Measurements from ENCODE around the gene PLCG1. TPM values are rescaled to one million over a fixed set of nuclear protein-coding genes. Genes with fewer than 3 reads are reported as not detected.

Gene PLCG1
- total RNA-seq, 2 donors from 2014 or later, result 185 to 255 TPM

DNA sequence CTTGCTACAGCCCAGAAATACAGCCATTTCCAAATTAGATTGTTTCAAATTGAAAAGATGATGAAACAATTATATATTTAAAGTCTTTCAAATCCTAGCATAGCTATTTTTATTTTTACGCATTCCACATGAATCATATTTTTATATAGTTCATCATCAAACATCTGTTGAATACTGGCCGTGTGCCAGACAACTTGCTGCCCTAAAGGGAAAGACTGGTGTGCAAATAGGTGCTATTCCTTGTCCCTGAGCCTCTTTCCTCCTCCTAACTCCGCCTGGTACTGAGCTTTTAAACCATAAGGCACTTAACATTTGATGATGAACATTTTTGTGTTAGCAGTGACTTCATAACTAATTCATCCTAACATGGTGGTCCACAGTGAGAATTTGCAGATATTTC is 18.7 kb upstream of the PLCG1 start:
- Histone ChIP-seq H3K27ac (no peak overlapping the region), H3K9me3 (no peaks in the 10 kb centered on the region), H3K4me3 (no peak overlapping the region), H3K36me3 (peaks cover 62% of the 10 kb centered on the region), H3K27me3 (replicated peaks; ENCODE audit: insufficient read depth) (no peaks in the 10 kb centered on the region), H3K4me1 (ENCODE audit: control insufficient read depth in 1 of 2, low read depth in 2 of 2) (no peaks in the 10 kb centered on the region)
- DNase-seq (ENCODE audit: low spot score) (no peak), ATAC-seq (ENCODE audit: insufficient number of reproducible peaks, low FRiP score, low read depth) (no peak)
- TF ChIP-seq, protein P1, sequence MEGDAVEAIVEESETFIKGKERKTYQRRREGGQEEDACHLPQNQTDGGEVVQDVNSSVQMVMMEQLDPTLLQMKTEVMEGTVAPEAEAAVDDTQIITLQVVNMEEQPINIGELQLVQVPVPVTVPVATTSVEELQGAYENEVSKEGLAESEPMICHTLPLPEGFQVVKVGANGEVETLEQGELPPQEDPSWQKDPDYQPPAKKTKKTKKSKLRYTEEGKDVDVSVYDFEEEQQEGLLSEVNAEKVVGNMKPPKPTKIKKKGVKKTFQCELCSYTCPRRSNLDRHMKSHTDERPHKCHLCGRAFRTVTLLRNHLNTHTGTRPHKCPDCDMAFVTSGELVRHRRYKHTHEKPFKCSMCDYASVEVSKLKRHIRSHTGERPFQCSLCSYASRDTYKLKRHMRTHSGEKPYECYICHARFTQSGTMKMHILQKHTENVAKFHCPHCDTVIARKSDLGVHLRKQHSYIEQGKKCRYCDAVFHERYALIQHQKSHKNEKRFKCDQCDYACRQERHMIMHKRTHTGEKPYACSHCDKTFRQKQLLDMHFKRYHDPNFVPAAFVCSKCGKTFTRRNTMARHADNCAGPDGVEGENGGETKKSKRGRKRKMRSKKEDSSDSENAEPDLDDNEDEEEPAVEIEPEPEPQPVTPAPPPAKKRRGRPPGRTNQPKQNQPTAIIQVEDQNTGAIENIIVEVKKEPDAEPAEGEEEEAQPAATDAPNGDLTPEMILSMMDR (IDR thresholded peaks at IDR 0.05), result no peak

DNA sequence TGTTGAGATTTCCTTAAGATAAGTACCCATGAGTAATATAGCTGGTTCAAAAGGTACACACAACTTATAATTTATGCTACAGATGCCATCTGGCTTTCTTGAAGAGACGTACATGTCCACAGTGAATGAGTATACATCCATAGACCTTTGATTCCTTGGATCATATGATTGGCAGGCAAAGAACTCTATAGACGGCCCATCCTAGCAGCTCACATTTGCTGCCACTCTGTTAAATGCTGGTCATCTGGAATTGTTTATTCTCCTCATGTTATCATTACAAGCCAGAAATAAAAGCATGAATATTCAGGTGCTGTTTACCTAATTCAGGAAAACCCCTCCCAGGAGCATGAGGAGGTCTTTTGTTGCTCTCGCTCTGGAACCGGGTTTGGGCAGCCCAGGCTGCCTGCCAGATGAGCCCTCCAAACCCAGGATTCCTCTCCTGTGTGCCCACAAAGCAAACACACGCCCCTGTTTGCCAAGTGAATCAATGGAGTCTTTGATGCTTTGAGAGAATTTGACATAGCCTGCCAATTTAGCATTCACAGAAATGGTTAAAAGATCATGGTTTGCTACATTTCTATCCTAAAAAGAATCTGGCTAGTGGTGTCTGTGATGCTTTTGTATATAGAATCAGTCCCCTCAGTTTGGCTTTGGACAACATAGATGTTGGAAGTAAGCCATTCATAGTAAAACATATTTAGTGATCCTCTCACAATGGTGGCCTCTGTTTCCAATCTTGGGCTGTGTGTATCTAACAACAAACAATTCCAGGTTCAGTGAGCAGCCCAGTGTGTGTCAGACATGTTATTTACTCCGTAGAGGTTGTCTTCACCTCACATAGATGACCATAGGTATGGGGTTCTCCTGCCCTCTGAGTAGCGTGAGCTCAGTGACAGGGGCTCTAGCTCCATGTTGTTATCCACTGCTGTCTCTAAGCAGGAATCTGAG is 17.5 kb upstream of the PLCG1 start:
- Histone ChIP-seq H3K36me3 (peaks cover 57% of the 10 kb centered on the region), H3K27me3 (replicated peaks; ENCODE audit: insufficient read depth) (no peaks in the 10 kb centered on the region), H3K9me3 (no peaks in the 10 kb centered on the region), H3K27ac (no peak overlapping the region), H3K4me1 (ENCODE audit: control insufficient read depth in 1 of 2, low read depth in 2 of 2) (no peaks in the 10 kb centered on the region), H3K4me3 (no peak overlapping the region)
- TF ChIP-seq, protein P1 (IDR thresholded peaks at IDR 0.05), result no peak
- no peak for ATAC-seq (ENCODE audit: insufficient number of reproducible peaks, low FRiP score, low read depth)
- DNase-seq (ENCODE audit: low spot score), result no peak

DNA sequence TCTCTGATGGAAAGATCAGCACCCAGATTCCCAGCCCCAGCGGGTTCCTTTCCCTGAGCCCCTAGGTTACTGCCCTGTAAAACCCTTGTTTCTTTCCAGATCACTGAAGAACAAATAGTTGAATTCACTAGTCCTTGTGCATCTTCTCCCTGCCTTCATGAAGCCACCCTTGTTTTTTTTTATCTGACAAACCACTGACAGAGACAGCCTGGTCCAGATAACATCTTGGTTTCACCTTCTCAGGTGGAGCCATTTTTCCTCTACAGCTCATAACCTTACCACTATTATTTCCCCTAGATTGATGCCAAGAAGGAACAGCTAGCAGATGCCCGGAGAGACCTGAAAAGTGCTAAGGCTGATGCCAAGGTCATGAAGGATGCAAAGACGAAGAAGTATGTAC is 15.9 kb upstream of the PLCG1 start:
- TF ChIP-seq, protein P1 (IDR thresholded peaks at IDR 0.05), result no peak
- Histone ChIP-seq H3K4me1 (ENCODE audit: control insufficient read depth in 1 of 2, low read depth in 2 of 2) (no peaks in the 10 kb centered on the region), H3K27me3 (replicated peaks; ENCODE audit: insufficient read depth) (no peaks in the 10 kb centered on the region), H3K9me3 (no peaks in the 10 kb centered on the region), H3K27ac (no peak overlapping the region), H3K36me3 (peaks cover 49% of the 10 kb centered on the region), H3K4me3 (no peak overlapping the region)
- DNase-seq (ENCODE audit: low spot score) (no peak), ATAC-seq (ENCODE audit: insufficient number of reproducible peaks, low FRiP score, low read depth) (no peak)

DNA sequence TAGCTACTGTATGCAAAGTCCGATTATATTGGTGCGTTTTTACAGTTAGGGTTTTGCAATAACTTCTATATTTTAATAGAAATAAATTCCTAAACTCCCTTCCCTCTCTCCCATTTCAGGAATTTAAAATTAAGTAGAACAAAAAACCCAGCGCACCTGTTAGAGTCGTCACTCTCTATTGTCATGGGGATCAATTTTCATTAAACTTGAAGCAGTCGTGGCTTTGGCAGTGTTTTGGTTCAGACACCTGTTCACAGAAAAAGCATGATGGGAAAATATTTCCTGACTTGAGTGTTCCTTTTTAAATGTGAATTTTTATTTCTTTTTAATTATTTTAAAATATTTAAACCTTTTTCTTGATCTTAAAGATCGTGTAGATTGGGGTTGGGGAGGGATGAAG is 13.7 kb upstream of the PLCG1 start:
- DNase-seq (ENCODE audit: low spot score) (no peak), ATAC-seq (ENCODE audit: insufficient number of reproducible peaks, low FRiP score, low read depth) (no peak)
- Histone ChIP-seq H3K27me3 (replicated peaks; ENCODE audit: insufficient read depth) (no peaks in the 10 kb centered on the region), H3K27ac (no peak overlapping the region), H3K4me3 (no peak overlapping the region), H3K9me3 (no peaks in the 10 kb centered on the region), H3K4me1 (ENCODE audit: control insufficient read depth in 1 of 2, low read depth in 2 of 2) (no peaks in the 10 kb centered on the region), H3K36me3 (peaks cover 37% of the 10 kb centered on the region)
- TF ChIP-seq, protein P1 (IDR thresholded peaks at IDR 0.05), result no peak

DNA sequence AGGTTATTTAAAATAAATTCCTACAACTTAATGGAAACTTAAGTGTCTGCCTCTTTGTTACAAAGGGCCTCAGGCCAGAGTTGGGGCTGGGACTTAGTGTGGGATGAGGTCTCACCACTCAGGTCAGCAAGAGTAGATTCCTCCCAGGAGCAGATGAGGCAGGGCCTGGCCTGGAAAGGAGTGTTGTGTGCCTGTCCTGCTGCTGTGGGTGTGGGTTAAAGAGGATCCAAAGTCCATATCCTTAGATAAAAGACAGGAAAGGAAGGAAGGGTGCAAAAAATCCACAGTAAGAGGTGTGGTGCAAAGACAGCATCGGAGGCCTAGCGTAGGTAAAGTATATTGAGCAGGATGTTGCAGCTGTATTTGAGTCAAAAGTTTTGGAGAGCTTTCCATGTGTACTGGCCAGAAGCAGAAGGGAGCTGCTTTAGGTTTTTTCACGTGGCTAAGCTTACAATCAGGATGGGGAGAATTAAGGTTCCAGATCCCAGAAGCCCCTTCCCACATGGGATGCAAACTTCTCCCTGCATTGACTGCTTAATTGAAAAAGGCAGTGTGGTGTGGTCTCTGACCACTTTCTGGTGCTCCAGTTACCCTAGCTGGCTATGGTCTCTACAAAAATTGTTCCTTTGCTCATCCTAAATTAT is 12.8 kb upstream of the PLCG1 start:
- TF ChIP-seq, protein P1 (IDR thresholded peaks at IDR 0.05), result no peak
- Histone ChIP-seq H3K36me3 (peaks cover 37% of the 10 kb centered on the region), H3K4me3 (no peak overlapping the region), H3K9me3 (no peaks in the 10 kb centered on the region), H3K4me1 (ENCODE audit: control insufficient read depth in 1 of 2, low read depth in 2 of 2) (no peaks in the 10 kb centered on the region), H3K27me3 (replicated peaks; ENCODE audit: insufficient read depth) (no peaks in the 10 kb centered on the region), H3K27ac (no peak overlapping the region)
- ATAC-seq (ENCODE audit: insufficient number of reproducible peaks, low FRiP score, low read depth) (no peak), DNase-seq (ENCODE audit: low spot score) (no peak)

Data from thoracic aorta (tissue), 2 donors.